Urinary bladder (tissue), 4 donors: ENCODE data around the gene AGAP1. TPM values are rescaled to one million over a fixed set of nuclear protein-coding genes. Genes with fewer than 3 reads are reported as not detected.
A peak's percentile ranks its signal among the peaks of the same experiment; 100 is the strongest.

Source experiments
- DNase-seq: peaks from one replicate; pipeline ENCODE4 v3.0.0-alpha.2; 2015; ENCODE audit errors: extremely low spot score
- H3K27ac ChIP-seq: one replicate; pipeline ENCODE4 v1.5.1; 2013; ENCODE audit warnings: low read depth, mild to moderate bottlenecking, moderate library complexity
- H3K36me3 ChIP-seq: one replicate; pipeline ENCODE4 v1.6.1; 2013; ENCODE audit warnings: mild to moderate bottlenecking, moderate library complexity; ENCODE audit not compliant: insufficient read depth
- H3K4me1 ChIP-seq: one replicate; pipeline ENCODE4 v1.6.1; 2013; ENCODE audit warnings: mild to moderate bottlenecking, moderate library complexity; ENCODE audit not compliant: insufficient read depth
- H3K4me3 ChIP-seq: one replicate; pipeline ENCODE4 v1.5.1; 2013; ENCODE audit warnings: low read depth, low read length
- WGBS: extraction: QIAGEN DNeasy Blood & Tissue Kit; methylation state at CpG from one replicate; pipeline ENCODE4 v1.1.7; 2013; 5-methylcytosine and 5-hydroxymethylcytosine counted together
- polyA plus RNA-seq: library from polyadenylated mRNA; stranded (reverse); fragments of 200-250 nt; gene quantifications from one replicate; pipeline ENCODE4 v1.2.3, GENCODE V29; 2013
- total RNA-seq: library from RNA; depleted of rRNA; stranded (reverse); fragments of >200 nt; gene quantifications from one replicate; pipeline ENCODE4 v1.2.3, GENCODE V29; 2014
- donor health status: healthy with polysubstance abuse.
- donor health status: healthy.

Gene AGAP1
- total and polyA plus RNA-seq, 2 donors: 12.8 to 24.7 TPM

DNA sequence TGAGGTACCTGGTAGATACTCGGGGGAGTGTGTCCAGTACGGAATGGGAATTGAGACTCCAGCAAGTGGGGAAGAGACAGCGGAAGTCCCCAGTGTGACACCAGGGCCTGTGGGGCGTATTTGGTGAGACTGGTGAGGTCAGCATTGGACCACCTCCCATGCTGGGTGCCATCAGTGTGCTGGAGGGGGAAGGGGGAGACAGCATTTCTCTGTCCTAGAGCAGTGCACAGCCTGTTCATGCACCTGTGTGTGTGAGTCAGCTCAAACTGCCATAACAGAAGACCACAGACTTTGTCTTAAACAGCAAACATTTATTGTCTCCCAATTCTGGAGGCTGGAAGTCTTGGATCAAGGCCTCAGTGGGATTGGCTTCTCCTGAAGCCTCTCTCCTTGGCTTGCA lies 372.5 kb downstream of the AGAP1 start:
- Histone ChIP-seq H3K27ac (no peak overlapping the region), H3K36me3 (no peaks in the 10 kb centered on the region), H3K4me3 (no peak overlapping the region), H3K4me1 (no peaks in the 10 kb centered on the region)
- WGBS: over 99% methylated on average over 4 of the region's 4 CpGs
- DNase-seq: no peak

DNA sequence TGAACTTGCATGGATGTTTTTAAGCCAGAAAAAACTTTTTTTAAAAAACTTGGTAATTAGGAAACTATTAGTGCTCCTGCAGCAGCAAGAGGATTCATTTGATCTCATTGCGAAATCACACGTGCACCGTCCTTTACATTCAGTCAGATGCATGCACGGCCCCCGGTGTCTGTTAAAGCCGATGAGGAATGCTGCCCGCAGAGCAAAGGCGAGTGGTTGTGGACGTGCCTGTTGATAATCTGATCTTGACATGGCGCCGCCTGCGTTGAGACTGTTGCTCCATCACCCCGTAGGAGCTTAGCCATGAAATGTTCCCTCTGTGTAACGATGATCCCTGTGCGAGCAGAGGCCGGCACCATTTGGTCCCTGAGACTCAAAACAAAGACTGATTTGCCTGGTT lies 374.4 kb downstream of the AGAP1 start:
- WGBS: 69% methylated on average over 16 of the region's 16 CpGs
- no peak overlapping the region for H3K27ac ChIP-seq

DNA sequence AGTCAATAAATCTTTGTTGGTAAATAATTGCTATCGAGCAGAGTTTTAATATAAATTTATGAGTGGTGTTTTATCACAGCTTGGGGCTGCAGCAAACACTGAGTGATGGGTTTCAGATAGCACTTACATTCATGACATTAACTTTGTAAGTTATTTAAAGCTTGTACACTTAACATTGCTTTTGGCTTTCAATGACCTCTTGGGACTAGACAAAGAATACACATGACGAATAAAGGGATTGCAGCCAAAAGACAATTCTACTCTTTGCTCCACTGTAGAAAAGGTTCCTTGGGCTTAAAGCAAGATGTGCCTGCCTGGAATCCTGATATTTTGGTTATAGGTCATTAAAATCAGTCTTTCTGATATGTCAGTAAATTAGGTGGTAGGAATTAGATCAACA lies 374.8 kb downstream of the AGAP1 start:
- Histone ChIP-seq H3K4me1 (no peaks in the 10 kb centered on the region), H3K4me3 (no peak overlapping the region), H3K36me3 (no peaks in the 10 kb centered on the region), H3K27ac (no peak overlapping the region)
- WGBS: 60% methylated on average over 2 of the region's 2 CpGs
- DNase-seq: peak; percentile 8

More for the DNA sequence above, 374.4 kb downstream of the AGAP1 start:
- Histone ChIP-seq H3K36me3 (no peaks in the 10 kb centered on the region), H3K4me1 (no peaks in the 10 kb centered on the region), H3K4me3 (no peak overlapping the region)
- DNase-seq: no peak

DNA sequence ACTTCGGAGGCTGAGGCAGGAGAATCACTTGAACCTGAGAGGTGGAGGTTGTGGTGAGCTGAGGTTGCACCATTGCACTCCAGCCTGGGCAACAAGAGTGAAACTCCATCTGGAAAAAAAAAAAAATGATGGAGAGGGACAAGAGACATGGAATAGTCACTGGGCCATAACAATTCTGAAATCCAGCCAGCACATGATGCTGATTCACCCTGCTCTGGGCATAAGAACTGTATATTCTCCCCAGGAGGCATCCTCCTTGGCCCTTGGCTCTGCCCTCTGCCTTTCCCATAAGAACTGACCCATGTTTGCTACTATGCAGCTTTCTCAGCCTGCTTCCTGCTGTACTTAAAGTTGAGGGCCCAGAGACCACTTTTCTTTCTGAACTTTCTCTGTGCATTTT lies 376.7 kb downstream of the AGAP1 start:
- 96% methylated on average over 1 of the region's 1 CpG for WGBS
- Histone ChIP-seq H3K27ac (no peak overlapping the region), H3K4me1 (no peaks in the 10 kb centered on the region)

DNA sequence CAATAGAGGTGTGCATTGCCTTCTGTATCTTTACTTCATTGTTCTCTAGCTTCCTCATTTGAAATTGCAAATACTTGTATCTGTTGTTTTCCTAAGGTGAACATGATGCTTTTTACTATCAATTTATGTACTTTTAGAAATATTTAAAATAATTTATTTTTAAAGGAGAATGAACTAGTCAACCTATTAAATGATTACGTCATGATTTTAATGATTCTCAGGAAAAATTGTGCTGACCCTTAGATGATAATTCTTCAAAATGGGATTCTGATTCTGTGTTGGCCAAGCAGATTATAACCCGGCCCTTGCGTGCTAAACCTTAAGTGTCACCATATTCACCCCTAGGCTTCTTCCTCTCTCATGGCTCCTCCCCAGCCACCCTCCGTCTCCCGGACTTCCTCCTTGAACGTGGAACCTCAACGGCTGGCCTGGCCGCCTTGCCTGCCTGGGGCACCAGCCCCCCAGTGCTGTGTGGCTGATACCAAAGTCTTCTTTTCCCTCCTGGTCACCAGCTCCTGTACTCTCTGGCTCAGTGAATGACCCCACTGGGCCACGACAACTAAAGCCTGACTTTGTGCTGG lies 382.3 kb downstream of the AGAP1 start:
- Histone ChIP-seq H3K36me3 (no peaks in the 10 kb centered on the region), H3K4me3 (no peak overlapping the region), H3K4me1 (no peaks in the 10 kb centered on the region), H3K27ac (no peak overlapping the region)
- 90% methylated on average over 9 of the region's 9 CpGs for WGBS
- no peak for DNase-seq

More for the DNA sequence above, 376.7 kb downstream of the AGAP1 start:
- Histone ChIP-seq H3K36me3 (no peaks in the 10 kb centered on the region), H3K4me3 (no peak overlapping the region)
- no peak for DNase-seq

DNA sequence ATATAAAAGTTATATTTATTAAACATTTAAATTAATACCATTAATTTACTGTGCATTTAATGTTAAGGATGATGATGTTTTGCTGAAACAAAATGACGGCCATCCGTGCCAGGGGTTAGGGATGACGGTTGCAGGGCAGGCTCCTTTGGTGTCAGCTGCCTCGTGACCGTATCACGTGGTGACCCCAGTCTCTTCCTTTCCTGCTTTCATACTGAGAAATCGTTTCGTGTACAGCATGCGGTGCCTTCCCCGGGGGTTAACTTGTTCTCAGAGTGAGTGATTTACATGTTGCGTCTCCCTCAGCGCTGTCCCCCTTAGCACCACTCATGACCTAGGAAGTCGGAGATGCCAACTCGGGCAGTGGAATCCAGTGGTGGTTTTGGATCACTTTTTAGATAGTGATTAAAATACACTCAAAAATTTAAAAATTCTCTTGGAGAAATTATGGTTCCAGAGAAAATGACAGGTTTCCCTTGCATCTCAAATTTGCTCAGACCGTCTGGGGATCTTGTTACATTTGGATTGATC lies 383.5 kb downstream of the AGAP1 start:
- H3K27ac ChIP-seq: no peak overlapping the region
- H3K36me3 ChIP-seq: no peaks in the 10 kb centered on the region
- no peaks in the 10 kb centered on the region for H3K4me1 ChIP-seq
- H3K4me3 ChIP-seq: no peak overlapping the region
- WGBS: 87% methylated on average over 15 of the region's 15 CpGs
- no peak for DNase-seq

DNA sequence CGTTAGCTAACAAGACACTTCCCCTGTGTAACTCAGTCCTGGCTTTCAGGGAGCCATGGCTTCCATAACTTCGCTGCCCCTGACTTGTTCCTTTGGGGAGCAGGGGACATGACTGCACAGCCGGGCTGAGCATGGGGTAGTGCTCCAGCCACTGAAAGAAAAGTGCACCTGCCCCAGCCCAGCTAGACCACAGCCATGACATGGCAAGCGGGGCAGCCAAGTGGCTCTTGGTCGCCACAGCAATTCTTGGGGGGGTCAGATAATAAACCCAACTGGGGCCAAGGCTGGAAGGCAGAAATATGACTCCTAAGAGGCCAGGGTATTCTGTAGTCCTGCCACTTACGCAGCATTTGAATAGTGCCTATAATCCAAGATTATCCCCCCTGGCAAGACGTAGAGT lies 385.3 kb downstream of the AGAP1 start:
- Histone ChIP-seq H3K36me3 (no peaks in the 10 kb centered on the region), H3K27ac (no peak overlapping the region), H3K4me1 (no peaks in the 10 kb centered on the region), H3K4me3 (no peak overlapping the region)
- no peak for DNase-seq
- WGBS: 99% methylated on average over 7 of the region's 7 CpGs

DNA sequence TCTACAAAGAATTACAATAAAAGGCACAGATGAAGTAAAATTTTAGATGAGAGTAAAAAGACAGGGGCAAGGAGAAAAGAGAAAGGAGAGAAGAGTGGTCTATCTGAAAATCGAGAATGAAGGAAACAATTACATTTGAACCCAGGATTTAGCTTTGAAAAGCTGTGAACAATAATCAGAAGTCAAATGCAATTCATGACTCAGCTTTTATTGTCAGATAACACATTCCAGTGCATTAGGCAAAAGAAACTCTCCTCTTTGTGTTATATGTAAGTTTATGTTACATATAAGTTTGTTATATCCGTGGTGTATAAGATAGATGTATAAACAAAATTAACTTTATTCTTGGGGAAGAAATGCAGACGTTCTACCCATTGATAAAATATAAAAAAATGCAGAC lies 389.8 kb downstream of the AGAP1 start:
- Histone ChIP-seq H3K36me3 (no peaks in the 10 kb centered on the region), H3K4me1 (no peaks in the 10 kb centered on the region), H3K27ac (no peak overlapping the region), H3K4me3 (no peak overlapping the region)
- WGBS: 73% methylated on average over 3 of the region's 3 CpGs
- DNase-seq: no peak

DNA sequence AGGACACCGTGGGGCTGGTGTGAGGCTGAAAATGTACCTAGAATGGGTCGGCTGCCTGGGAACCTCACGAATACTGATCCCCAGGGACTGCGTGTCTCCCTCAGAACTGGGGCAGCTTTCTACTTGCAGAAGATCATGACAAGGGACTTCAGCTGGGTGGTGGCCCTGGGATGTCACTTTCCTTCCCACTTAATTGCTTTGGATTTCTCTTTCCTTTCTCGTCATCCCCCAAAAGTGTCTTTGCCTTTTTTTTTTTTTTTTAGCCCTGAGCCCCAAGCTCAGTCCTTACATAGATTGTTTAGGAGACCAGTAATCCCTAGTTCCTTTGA lies 395.4 kb downstream of the AGAP1 start:
- no peaks in the 10 kb centered on the region for H3K36me3 ChIP-seq
- H3K4me1 ChIP-seq: no peaks in the 10 kb centered on the region
- no peak overlapping the region for H3K27ac ChIP-seq
- 95% methylated on average over 5 of the region's 5 CpGs for whole genome bisulfite sequencing
- no peak overlapping the region for H3K4me3 ChIP-seq
- DNase-seq: no peak

DNA sequence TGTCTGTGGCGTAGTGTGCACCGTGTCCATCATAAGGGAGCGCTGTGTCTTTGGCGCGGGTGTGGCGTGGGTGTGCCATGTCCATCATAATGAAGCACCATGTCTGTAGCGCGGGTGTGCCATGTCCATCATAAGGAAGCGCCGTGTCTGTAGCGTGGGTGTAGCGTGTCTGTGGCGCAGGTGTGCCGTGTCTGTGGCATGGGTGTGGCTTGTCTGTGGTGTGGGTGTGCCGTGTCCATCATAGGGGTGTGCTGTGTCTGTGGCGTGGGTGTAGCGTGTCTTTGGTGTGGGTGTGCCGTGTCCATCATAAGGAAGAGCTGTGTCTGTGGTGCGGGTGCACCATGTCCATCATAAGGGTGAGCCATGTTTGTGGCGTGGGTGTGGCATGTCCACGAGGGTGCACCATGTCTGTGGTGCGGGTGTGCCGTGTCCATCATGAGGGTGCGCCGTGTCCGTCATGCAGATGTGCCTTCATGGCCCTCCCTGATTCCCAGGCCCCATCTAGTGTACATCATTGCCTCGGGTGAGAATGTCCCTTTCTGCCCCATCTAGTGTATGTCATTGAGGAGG lies 399.4 kb downstream of the AGAP1 start:
- Histone ChIP-seq H3K27ac (no peak overlapping the region), H3K4me1 (no peaks in the 10 kb centered on the region), H3K36me3 (no peaks in the 10 kb centered on the region), H3K4me3 (no peak overlapping the region)
- DNase-seq: no peak
- WGBS: 98% methylated on average over 27 of the region's 27 CpGs

DNA sequence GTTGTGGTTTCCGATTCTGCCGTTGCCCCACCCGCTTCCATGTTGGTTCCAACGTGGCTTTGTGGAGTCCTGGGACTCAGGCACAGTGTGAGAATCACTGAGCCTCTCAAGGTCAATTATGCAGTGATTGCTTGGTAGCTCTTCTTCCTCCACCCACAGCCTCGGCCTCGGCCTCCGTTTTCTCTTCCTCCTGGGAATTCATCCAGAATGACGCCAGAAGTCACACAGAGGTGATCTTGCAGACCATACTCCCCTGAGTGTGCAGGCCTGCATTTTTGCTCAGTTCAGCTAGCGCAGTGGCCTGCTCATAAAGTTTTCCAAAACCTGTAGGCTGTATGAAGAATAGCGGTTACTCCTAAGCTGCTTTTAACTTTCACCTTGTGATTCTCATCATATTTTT lies 401.0 kb downstream of the AGAP1 start:
- no peak for DNase-seq
- Histone ChIP-seq H3K27ac (no peak overlapping the region), H3K4me1 (no peaks in the 10 kb centered on the region), H3K4me3 (no peak overlapping the region), H3K36me3 (no peaks in the 10 kb centered on the region)
- WGBS: 94% methylated on average over 10 of the region's 10 CpGs

DNA sequence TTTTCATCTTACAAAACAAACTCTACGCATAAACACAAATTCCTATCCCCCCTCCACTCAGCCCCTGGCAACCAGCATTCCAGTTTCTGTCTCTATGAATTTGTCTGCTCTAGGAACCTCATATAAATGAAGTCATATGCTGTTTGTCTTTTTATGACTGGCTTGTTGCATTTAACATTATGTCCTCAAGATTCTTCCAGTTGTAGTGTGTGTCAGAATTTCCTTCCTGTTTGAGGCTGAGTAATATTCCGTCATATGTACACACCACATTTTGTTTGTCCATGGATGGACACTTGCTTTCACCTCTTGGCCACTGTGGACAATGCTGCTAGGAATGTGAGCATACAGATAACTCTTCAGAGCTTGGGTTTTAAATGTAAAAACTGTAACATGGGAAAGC lies 402.2 kb downstream of the AGAP1 start:
- no peak for DNase-seq
- H3K4me1 ChIP-seq: no peaks in the 10 kb centered on the region
- no peak overlapping the region for H3K27ac ChIP-seq
- WGBS: 98% methylated on average over 2 of the region's 2 CpGs
- H3K36me3 ChIP-seq: no peaks in the 10 kb centered on the region
- no peak overlapping the region for H3K4me3 ChIP-seq

DNA sequence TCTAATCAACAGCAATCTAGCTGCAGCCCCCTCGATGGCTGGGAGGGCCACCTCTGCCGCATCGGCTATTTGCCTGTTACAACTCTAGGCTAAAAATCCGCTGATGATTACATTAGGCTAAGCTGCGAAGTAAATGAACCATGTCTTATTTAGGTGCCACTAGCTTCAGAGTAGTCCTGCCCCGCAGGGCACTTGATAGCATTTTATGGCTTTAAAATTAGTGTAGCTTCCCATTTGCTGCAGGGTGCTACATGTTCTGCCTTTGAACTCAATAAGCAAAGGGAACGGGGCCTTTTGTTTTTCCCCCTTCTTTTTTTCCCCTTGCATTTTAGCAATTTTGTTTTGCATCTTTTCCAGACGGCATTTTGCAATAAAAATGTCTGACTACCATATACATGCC lies 404.1 kb downstream of the AGAP1 start:
- no peak overlapping the region for H3K4me3 ChIP-seq
- WGBS: 81% methylated on average over 8 of the region's 8 CpGs

DNA sequence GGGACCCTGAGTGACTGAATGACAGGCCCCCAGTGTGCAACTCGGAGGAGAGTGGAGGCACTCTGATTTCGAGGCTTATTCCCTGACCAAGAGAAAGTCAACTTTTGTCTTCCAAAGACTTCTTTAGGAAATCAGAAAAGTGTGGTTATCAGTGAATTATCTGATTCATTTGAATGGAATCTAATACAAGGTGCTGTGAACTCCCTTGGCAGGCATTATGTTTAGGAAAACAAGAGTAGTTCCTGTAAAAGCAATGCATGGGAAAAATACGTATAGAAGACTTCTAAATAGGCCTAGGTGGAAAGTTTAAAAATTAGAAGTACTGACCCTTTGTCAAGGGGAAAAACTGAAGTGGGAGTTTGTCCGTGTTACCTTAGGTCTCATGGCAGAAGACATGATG lies 404.9 kb downstream of the AGAP1 start:
- DNase-seq: no peak
- 91% methylated on average over 4 of the region's 4 CpGs for WGBS
- Histone ChIP-seq H3K27ac (no peak overlapping the region), H3K4me1 (no peaks in the 10 kb centered on the region), H3K4me3 (no peak overlapping the region), H3K36me3 (no peaks in the 10 kb centered on the region)

More for the DNA sequence above, 404.1 kb downstream of the AGAP1 start:
- no peaks in the 10 kb centered on the region for H3K36me3 ChIP-seq
- no peak overlapping the region for H3K27ac ChIP-seq
- H3K4me1 ChIP-seq: no peaks in the 10 kb centered on the region
- DNase-seq: no peak
